HG02852 (cell line): ENCODE results near the gene NFASC.

ENCODE experiments used
- ATAC-seq: cut with Tn5 transposase; IDR thresholded peaks from one replicate; pipeline ENCODE4 v1.9.1; 2021; ENCODE audit warnings: mild to moderate bottlenecking, moderate library complexity; ENCODE audit not compliant: unreplicated experiment

The NFASC gene

GRCh38 chr1:205056956-205057568, 186.4 kb downstream of the NFASC start:
- no peak for ATAC-seq

GRCh38 chr1:205057808-205058575, 187.3 kb downstream of the NFASC start:
- ATAC-seq, result no peak

- no peak for ATAC-seq
Measured at GRCh38 chr1:205058853-205059252, 188.2 kb downstream of the NFASC start.

GRCh38 chr1:205059660-205060059, 189.0 kb downstream of the NFASC start:
- no peak for ATAC-seq

- no peak for ATAC-seq
Measured at GRCh38 chr1:205060746-205061145, 190.1 kb downstream of the NFASC start.

GRCh38 chr1:205061227-205061626, 190.6 kb downstream of the NFASC start:
- ATAC-seq, result no peak

GRCh38 chr1:205061665-205062069, 191.0 kb downstream of the NFASC start:
- no peak for ATAC-seq

- no peak for ATAC-seq
Measured at GRCh38 chr1:205062319-205062718, 191.7 kb downstream of the NFASC start.

GRCh38 chr1:205062895-205063294, 192.2 kb downstream of the NFASC start:
- no peak for ATAC-seq

- ATAC-seq, result no peak
Measured at GRCh38 chr1:205064301-205064700, 193.6 kb downstream of the NFASC start.

GRCh38 chr1:205064741-205065316, 194.2 kb downstream of the NFASC start:
- no peak for ATAC-seq

GRCh38 chr1:205065666-205066065, 195.0 kb downstream of the NFASC start:
- ATAC-seq, result no peak

- no peak for ATAC-seq
Measured at GRCh38 chr1:205066141-205066818, 195.6 kb downstream of the NFASC start.

GRCh38 chr1:205067031-205067430, 196.4 kb downstream of the NFASC start:
- no peak for ATAC-seq

GRCh38 chr1:205068001-205068400, 197.3 kb downstream of the NFASC start:
- ATAC-seq, result no peak

- no peak for ATAC-seq
Measured at GRCh38 chr1:205068457-205069040, 197.9 kb downstream of the NFASC start.

- ATAC-seq, result no peak
Measured at GRCh38 chr1:205069371-205070125, 198.9 kb downstream of the NFASC start.

- no peak for ATAC-seq
Measured at GRCh38 chr1:205071028-205071409, 200.4 kb downstream of the NFASC start.

GRCh38 chr1:205071801-205072200, 201.1 kb downstream of the NFASC start:
- ATAC-seq, result no peak

- ATAC-seq, result no peak
Measured at GRCh38 chr1:205072286-205072685, 201.6 kb downstream of the NFASC start.
